HepG2 (cell line): Measurements from ENCODE around the gene ARF5. TPM values are rescaled to one million over a fixed set of nuclear protein-coding genes. Genes with fewer than 3 reads are reported as not detected.

ENCODE experiments used
- ATAC-seq: fragments of 200-7000 bp; cut with Tn5 transposase; 3 replicates; pipeline ENCODE4 v1.9.1; 2020; ENCODE audit warnings: mild to moderate bottlenecking, moderate library complexity
- BruUV-seq: library from RNA; stranded (reverse); fragments of 400-500 nt; replicated peaks from 2 replicates; lab custom pipeline; 2021; lab: Mats Ljungman, UMichigan
- CTCF ChIA-PET: fragments of 300-600 bp; formaldehyde crosslinking; extraction: SDS; loops from one replicate; lab custom pipeline; 2021; ENCODE audit warnings: low total read pairs, inconsistent platforms, low intra/inter-chr PET ratio; lab: Yijun Ruan, JAX
- POLR2A ChIA-PET: fragments of 350-600 bp; sonication (Branson Sonifier 250); formaldehyde crosslinking; loops from one replicate; lab custom pipeline; 2020; ENCODE audit warnings: antibody characterized with exemption, inconsistent platforms; lab: Yijun Ruan, JAX
- DNase-seq: peaks from one replicate; pipeline ENCODE4 v3.0.0-alpha.2; 2015; ENCODE audit warnings: low spot score
- FAIRE-seq: peaks from 3 replicates; lab custom pipeline; 2011; peaks lifted over from hg19 to GRCh38; lab: Jason Lieb, UNC
- H2AFZ ChIP-seq: one replicate; pipeline ENCODE4 v1.6.1; 2011; ENCODE audit warnings: low read length, inconsistent platforms
- H3K27ac ChIP-seq: fragments of 300-600 bp; 3 replicates; pipeline ENCODE4 v1.8.0; 2011; ENCODE audit warnings: mixed run types, mild to moderate bottlenecking, mixed read lengths, low read length, inconsistent platforms; ENCODE audit not compliant: insufficient read depth; ENCODE audit errors: extremely low read length
- H3K27me3 ChIP-seq, 2 experiments: fragments of 200-600 bp in 1 of 2; 2 replicates in 1 of 2; 3 replicates in 1 of 2; pipeline versions ENCODE4 v1.6.0 to v1.8.0; 2011; ENCODE audit warnings: low read length in 2 of 2, mild to moderate bottlenecking in 2 of 2, moderate library complexity in 2 of 2, inconsistent platforms in 1 of 2; ENCODE audit not compliant: insufficient read depth in 2 of 2, control insufficient read depth in 1 of 2
- H3K36me3 ChIP-seq, 2 experiments: fragments of 200-600 bp in 1 of 2; replicated peaks in 1 of 2; 2 replicates in 1 of 2; 3 replicates in 1 of 2; pipeline versions ENCODE4 v1.5.1 to v1.8.0; 2011; ENCODE audit warnings: low read length in 2 of 2, inconsistent platforms in 1 of 2; ENCODE audit not compliant: insufficient read depth in 2 of 2, control insufficient read depth in 1 of 2
- H3K4me1 ChIP-seq: 2 replicates; pipeline ENCODE4 v1.5.1; 2012; ENCODE audit warnings: low read length, inconsistent platforms; ENCODE audit not compliant: insufficient read depth
- H3K4me2 ChIP-seq: 2 replicates; pipeline ENCODE4 v1.6.0; 2011; ENCODE audit warnings: low read depth, low read length, inconsistent platforms
- H3K4me3 ChIP-seq, 3 experiments: fragments of 200-600 bp in 1 of 3; sonication (generic), shearing (Covaris generic) in 1 of 3; replicated peaks in 1 of 3; 2 replicates each; pipeline ENCODE4 v1.5.1; 2011 to 2016; ENCODE audit warnings: low read length in 3 of 3, inconsistent platforms in 2 of 3, low read depth in 2 of 3, mild to moderate bottlenecking in 2 of 3, control low read depth in 1 of 3, mixed read lengths in 1 of 3; ENCODE audit not compliant: insufficient read depth in 1 of 3
- H3K79me2 ChIP-seq: one replicate; pipeline ENCODE4 v1.6.1; 2011; ENCODE audit warnings: low read length, inconsistent platforms; ENCODE audit not compliant: insufficient read depth
- H3K9ac ChIP-seq: 2 replicates; pipeline ENCODE4 v1.6.0; 2011; ENCODE audit warnings: mild to moderate bottlenecking, low read depth, low read length, inconsistent platforms; ENCODE audit not compliant: insufficient read depth
- H3K9me3 ChIP-seq: 2 replicates; pipeline ENCODE4 v1.5.1; 2012; ENCODE audit warnings: mild to moderate bottlenecking, low read length
- H4K20me1 ChIP-seq: 2 replicates; pipeline ENCODE4 v1.6.0; 2011; ENCODE audit warnings: inconsistent platforms, mild to moderate bottlenecking, low read length, moderate library complexity; ENCODE audit not compliant: insufficient read depth
- SUZ12 ChIP-seq: fragments of 150-350 bp; IDR thresholded peaks from 2 replicates; pipeline ENCODE4 v1.6.1; 2014; ENCODE audit warnings: low read depth, low read length
- TARDBP ChIP-seq: sonication (generic); formaldehyde crosslinking; IDR thresholded peaks from 2 replicates; pipeline ENCODE4 v1.8.0; 2022; ENCODE audit warnings: mild to moderate bottlenecking, missing genetic modification reagents
- ZNF256 ChIP-seq: sonication (generic); formaldehyde crosslinking; conservative IDR thresholded peaks from 2 replicates; pipeline ENCODE4 v1.4.0; 2020; ENCODE audit warnings: missing genetic modification reagents
- WGBS: methylation state at CpG from one replicate; pipeline ENCODE4 v1.1.6; 2017; ENCODE audit warnings: low lambda C conversion rate; 5-methylcytosine and 5-hydroxymethylcytosine counted together
- in situ Hi-C: cut with HindIII; loops from 2 replicates; pipeline ENCODE4 v1.10.0; 2017; ENCODE audit warnings: low pct_unique_long_range_greater_than_20kb; ENCODE audit not compliant: extremely low pct_ligation_motif_present
- intact Hi-C: fragments of 100-400 bp; cut with micrococcal nuclease; formaldehyde crosslinking; loops from one replicate; pipeline ENCODE4 v1.10.0; 2022; ENCODE audit not compliant: unreplicated experiment
- polyA plus RNA-seq, 8 experiments: library from polyadenylated mRNA; depleted of rRNA in 3 of 8; stranded (reverse) in 7 of 8; unstranded in 1 of 8; fragments of >200 nt; fragmentation: Illumina TruSeq in 4 of 8; extraction: Trizol in 4 of 8; gene quantifications; 2 replicates each; pipeline versions ENCODE4 v1.2.1 to v1.2.3, GENCODE V29; 2011 to 2016; ENCODE audit warnings: low read depth in 4 of 8, missing spikeins in 1 of 8, mixed read lengths in 1 of 8; ENCODE audit not compliant: insufficient read depth in 1 of 8
- total RNA-seq, 5 experiments: library from RNA; depleted of rRNA; stranded (reverse); fragments of >200 nt; fragmentation: Illumina TruSeq; extraction: Trizol; gene quantifications; 2 replicates each; pipeline ENCODE4 v1.2.3, GENCODE V29; 2016; ENCODE audit warnings: low read depth in 1 of 5
- TF ChIP-seq, protein P1 (sequence below): sonication (generic); formaldehyde crosslinking; IDR thresholded peaks from 2 replicates; pipeline ENCODE4 v1.4.0; 2020; ENCODE audit warnings: missing genetic modification reagents, borderline replicate concordance
- TF ChIP-seq, protein P2 (sequence below): IDR thresholded peaks from 2 replicates; pipeline ENCODE4 v1.6.1; 2012; ENCODE audit warnings: low read depth, low read length, improper control_type of control experiment

ARF5 gene
- total and polyA plus RNA-seq, 2 of the 13 experiments (the other 11 are each of a cell fraction or from before 2014, with no cell fraction given), result 109 to 135 TPM

DNA sequence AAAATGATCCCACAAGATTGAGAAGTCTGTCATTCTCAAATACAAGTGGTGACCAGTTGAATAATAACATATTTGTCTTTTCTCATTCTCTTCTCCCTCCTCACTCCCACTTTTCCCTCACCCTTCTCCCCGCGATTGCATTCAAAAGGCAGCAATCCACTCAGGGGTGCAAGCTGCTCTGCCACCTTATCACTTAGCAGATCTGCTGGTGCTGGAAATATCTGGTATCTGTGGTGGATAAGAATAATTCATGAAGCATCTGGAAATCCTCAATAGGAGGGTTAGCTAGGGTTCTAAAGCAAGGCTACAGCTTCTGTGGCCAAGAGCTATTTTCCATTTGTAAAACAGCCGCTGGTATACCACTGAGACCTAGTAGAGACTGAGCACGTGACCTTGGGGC is 46.7 kb upstream of the ARF5 start:
- H3K4me3 ChIP-seq, result no peak overlapping the region
- H4K20me1 ChIP-seq, result no peaks in the 10 kb centered on the region
- H3K4me1 ChIP-seq, result no peaks in the 10 kb centered on the region
- FAIRE-seq, result no peak
- no peak overlapping the region for H3K27ac ChIP-seq
- BruUV-seq, result no TSS peak
- WGBS, result 40% methylated on average over 4 of the region's 4 CpGs
- intact Hi-C loops (no loop called here), in situ Hi-C loops (no loop called here)
- no peak for DNase-seq
- ChIA-PET CTCF (no interaction called here), POLR2A (no interaction called here)
- TF ChIP-seq, protein P1, sequence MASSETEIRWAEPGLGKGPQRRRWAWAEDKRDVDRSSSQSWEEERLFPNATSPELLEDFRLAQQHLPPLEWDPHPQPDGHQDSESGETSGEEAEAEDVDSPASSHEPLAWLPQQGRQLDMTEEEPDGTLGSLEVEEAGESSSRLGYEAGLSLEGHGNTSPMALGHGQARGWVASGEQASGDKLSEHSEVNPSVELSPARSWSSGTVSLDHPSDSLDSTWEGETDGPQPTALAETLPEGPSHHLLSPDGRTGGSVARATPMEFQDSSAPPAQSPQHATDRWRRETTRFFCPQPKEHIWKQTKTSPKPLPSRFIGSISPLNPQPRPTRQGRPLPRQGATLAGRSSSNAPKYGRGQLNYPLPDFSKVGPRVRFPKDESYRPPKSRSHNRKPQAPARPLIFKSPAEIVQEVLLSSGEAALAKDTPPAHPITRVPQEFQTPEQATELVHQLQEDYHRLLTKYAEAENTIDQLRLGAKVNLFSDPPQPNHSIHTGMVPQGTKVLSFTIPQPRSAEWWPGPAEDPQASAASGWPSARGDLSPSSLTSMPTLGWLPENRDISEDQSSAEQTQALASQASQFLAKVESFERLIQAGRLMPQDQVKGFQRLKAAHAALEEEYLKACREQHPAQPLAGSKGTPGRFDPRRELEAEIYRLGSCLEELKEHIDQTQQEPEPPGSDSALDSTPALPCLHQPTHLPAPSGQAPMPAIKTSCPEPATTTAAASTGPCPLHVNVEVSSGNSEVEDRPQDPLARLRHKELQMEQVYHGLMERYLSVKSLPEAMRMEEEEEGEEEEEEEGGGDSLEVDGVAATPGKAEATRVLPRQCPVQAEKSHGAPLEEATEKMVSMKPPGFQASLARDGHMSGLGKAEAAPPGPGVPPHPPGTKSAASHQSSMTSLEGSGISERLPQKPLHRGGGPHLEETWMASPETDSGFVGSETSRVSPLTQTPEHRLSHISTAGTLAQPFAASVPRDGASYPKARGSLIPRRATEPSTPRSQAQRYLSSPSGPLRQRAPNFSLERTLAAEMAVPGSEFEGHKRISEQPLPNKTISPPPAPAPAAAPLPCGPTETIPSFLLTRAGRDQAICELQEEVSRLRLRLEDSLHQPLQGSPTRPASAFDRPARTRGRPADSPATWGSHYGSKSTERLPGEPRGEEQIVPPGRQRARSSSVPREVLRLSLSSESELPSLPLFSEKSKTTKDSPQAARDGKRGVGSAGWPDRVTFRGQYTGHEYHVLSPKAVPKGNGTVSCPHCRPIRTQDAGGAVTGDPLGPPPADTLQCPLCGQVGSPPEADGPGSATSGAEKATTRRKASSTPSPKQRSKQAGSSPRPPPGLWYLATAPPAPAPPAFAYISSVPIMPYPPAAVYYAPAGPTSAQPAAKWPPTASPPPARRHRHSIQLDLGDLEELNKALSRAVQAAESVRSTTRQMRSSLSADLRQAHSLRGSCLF (CRISPR knock-in tag), result no peak
- TF ChIP-seq SUZ12, result no peak
- TF ChIP-seq TARDBP (CRISPR knock-in tag), result no peak
- TF ChIP-seq ZNF256, result no peak
- TF ChIP-seq, protein P2, sequence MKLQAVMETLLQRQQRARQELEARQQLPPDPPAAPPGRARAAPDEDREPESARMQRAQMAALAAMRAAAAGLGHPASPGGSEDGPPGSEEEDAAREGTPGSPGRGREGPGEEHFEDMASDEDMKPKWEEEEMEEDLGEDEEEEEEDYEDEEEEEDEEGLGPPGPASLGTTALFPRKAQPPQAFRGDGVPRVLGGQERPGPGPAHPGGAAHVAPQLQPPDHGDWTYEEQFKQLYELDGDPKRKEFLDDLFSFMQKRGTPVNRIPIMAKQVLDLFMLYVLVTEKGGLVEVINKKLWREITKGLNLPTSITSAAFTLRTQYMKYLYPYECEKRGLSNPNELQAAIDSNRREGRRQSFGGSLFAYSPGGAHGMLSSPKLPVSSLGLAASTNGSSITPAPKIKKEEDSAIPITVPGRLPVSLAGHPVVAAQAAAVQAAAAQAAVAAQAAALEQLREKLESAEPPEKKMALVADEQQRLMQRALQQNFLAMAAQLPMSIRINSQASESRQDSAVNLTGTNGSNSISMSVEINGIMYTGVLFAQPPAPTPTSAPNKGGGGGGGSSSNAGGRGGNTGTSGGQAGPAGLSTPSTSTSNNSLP, result no peak
- H3K9me3 ChIP-seq, result peaks cover 8% of the 10 kb centered on the region; the same call in 1 of the 2 replicates
- no peak overlapping the region for H3K9ac ChIP-seq
- no peak overlapping the region for H3K4me2 ChIP-seq
- H3K79me2 ChIP-seq, result no peaks in the 10 kb centered on the region
- ATAC-seq, result no peak
- H3K36me3 ChIP-seq, result no peaks in the 10 kb centered on the region
- peaks cover 0 to 8% of the 10 kb centered on the region in 2 experiments; a peak in 1 of 5 replicates for H3K27me3 ChIP-seq
- no peak overlapping the region for H2AFZ ChIP-seq
